Astrocyte (in vitro differentiated cells and primary cell): ENCODE measurements around the gene HECA.

Experiments
- EZH2 ChIP-seq: IDR thresholded peaks from 2 replicates; pipeline ENCODE4 v1.6.1; 2012; ENCODE audit warnings: mild to moderate bottlenecking, low read length, inconsistent platforms; ENCODE audit not compliant: insufficient read depth
- TF ChIP-seq, protein P1 (sequence below): IDR thresholded peaks from 2 replicates; pipeline ENCODE4 v1.5.1; 2011; ENCODE audit warnings: low read depth, mild to moderate bottlenecking, inconsistent platforms, low read length, moderate library complexity; ENCODE audit not compliant: insufficient read depth

GRCh38 chr6:139186242-139186641 is 51.4 kb downstream of the HECA start:
- TF ChIP-seq, protein P1, sequence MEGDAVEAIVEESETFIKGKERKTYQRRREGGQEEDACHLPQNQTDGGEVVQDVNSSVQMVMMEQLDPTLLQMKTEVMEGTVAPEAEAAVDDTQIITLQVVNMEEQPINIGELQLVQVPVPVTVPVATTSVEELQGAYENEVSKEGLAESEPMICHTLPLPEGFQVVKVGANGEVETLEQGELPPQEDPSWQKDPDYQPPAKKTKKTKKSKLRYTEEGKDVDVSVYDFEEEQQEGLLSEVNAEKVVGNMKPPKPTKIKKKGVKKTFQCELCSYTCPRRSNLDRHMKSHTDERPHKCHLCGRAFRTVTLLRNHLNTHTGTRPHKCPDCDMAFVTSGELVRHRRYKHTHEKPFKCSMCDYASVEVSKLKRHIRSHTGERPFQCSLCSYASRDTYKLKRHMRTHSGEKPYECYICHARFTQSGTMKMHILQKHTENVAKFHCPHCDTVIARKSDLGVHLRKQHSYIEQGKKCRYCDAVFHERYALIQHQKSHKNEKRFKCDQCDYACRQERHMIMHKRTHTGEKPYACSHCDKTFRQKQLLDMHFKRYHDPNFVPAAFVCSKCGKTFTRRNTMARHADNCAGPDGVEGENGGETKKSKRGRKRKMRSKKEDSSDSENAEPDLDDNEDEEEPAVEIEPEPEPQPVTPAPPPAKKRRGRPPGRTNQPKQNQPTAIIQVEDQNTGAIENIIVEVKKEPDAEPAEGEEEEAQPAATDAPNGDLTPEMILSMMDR = no peak
- no peak for TF ChIP-seq EZH2
